Regular cardiac myocyte (primary cell): Measurements from ENCODE around the gene LILRA2. TPM values are rescaled to one million over a fixed set of nuclear protein-coding genes. Genes with fewer than 3 reads are reported as not detected.

ENCODE experiments used
- total RNA-seq: library from RNA; depleted of rRNA; stranded (reverse); fragments of >200 nt; gene quantifications from 2 replicates; pipeline ENCODE4 v1.2.3, GENCODE V29; 2014

LILRA2 gene
- total RNA-seq, result not detected in 2 replicates

GRCh38 chr19:54573330-54573872, at the start of gene LILRA2:
Gene LILRA2, plus strand, starts transcription at chr19:54573790. Its CDS starts 89 bp downstream, at chr19:54573879.

GRCh38 chr19:54593445-54593844, 19.9 kb downstream of the LILRA2 start, which contains the start of gene LILRA1:
Gene LILRA1, plus strand, starts transcription at chr19:54593632. Its CDS starts 613 bp downstream, at chr19:54594245.

GRCh38 chr19:54630262-54630661, 56.7 kb downstream of the LILRA2 start, which contains the start of gene LILRB1:
Gene LILRB1, plus strand, starts transcription at chr19:54630484. Its CDS starts 590 bp downstream, at chr19:54631074.

Other genes with a start within 250 kb of the LILRA2 start
- not detected in 2 replicates for gene LILRA4, start 234.6 kb upstream of the LILRA2 start, total RNA-seq
- gene LAIR1, start 208.9 kb upstream of the LILRA2 start, total RNA-seq, result 0.19 and 0.28 TPM in 2 replicates
- not detected in 2 replicates for gene TTYH1, start 158.3 kb upstream of the LILRA2 start, total RNA-seq
- 29.1 and 39.2 TPM in 2 replicates for gene LENG8, start 124.6 kb upstream of the LILRA2 start, total RNA-seq
- 6.5 and 11.8 TPM in 2 replicates for gene LENG9, start 110.0 kb upstream of the LILRA2 start, total RNA-seq
- gene CDC42EP5, start 100.5 kb upstream of the LILRA2 start, total RNA-seq, result 5.2 and 15.8 TPM in 2 replicates
- gene LAIR2, start 71.0 kb upstream of the LILRA2 start, total RNA-seq, result not detected in 2 replicates
- not detected in 2 replicates for gene LILRA1, start 19.8 kb downstream of the LILRA2 start, total RNA-seq
- not detected in 2 replicates for gene LILRB1, start 56.7 kb downstream of the LILRA2 start, total RNA-seq
- gene LILRB4, start 89.2 kb downstream of the LILRA2 start, total RNA-seq, result not detected in 2 replicates
- not detected in 2 replicates for gene KIR3DL3, start 150.7 kb downstream of the LILRA2 start, total RNA-seq
- not detected in 2 replicates for gene KIR2DL3, start 164.7 kb downstream of the LILRA2 start, total RNA-seq
- not detected in 2 replicates for gene KIR2DL1, start 196.0 kb downstream of the LILRA2 start, total RNA-seq
- not detected in 2 replicates for gene KIR2DL4, start 229.8 kb downstream of the LILRA2 start, total RNA-seq
- not detected in 2 replicates for gene KIR3DL1, start 242.7 kb downstream of the LILRA2 start, total RNA-seq